Stimulated activated CD4-positive, alpha-beta T cell treated with anti-CD3 and anti-CD28 coated beads, Interleukin-12 subunit alpha, Interleukin-12 subunit beta, amount 100 ng/mL, for 4 hours (primary cell): ENCODE measurements around the gene EPN1.
"Not testable (repeated sequence)": the region's sequence is repeated elsewhere in the genome, so short reads cannot be mapped to it uniquely, and the experiment has no call there.

Source experiments
- DNase-seq: peaks from one replicate; pipeline ENCODE4 v3.0.0-alpha.2; 2020

Gene EPN1

GRCh38 chr19:55738302-55738701 is 63.3 kb downstream of the EPN1 start, which contains the start of gene NLRP9:
NLRP9 (minus strand) TSS chr19:55738402; CDS start chr19:55738374, 28 bp downstream.
- no peak for DNase-seq

GRCh38 chr19:55750715-55751114 is 75.7 kb downstream of the EPN1 start:
- no peak for DNase-seq

GRCh38 chr19:55753401-55753800 is 78.4 kb downstream of the EPN1 start:
- DNase-seq: no peak

- DNase-seq: not testable (repeated sequence)
These were observed 81.8 kb downstream of the EPN1 start for GRCh38 chr19:55756808-55757207.

GRCh38 chr19:55758797-55759196 is 83.8 kb downstream of the EPN1 start, which contains the start of gene RFPL4A:
RFPL4A (plus strand) TSS chr19:55759097; CDS start chr19:55761801, 2,704 bp downstream.
- DNase-seq: not testable (repeated sequence)
